HG02943 (cell line): ENCODE measurements around the gene IPO9.

ENCODE experiments used
- ATAC-seq: cut with Tn5 transposase; IDR thresholded peaks from one replicate; pipeline ENCODE4 v1.9.1; 2021; ENCODE audit warnings: mild to moderate bottlenecking, low read depth, moderate library complexity; ENCODE audit not compliant: unreplicated experiment

The IPO9 gene

GRCh38 chr1:201886103-201886885, 57.3 kb downstream of the IPO9 start:
- ATAC-seq = no peak

- no peak for ATAC-seq
Observed at GRCh38 chr1:201887116-201887866, 58.3 kb downstream of the IPO9 start.

- no peak for ATAC-seq
Observed at GRCh38 chr1:201888282-201889089, 59.5 kb downstream of the IPO9 start, which contains the start of gene SHISA4. TSS of gene SHISA4 (plus strand) at chr1:201888898. CDS start at chr1:201888995, 97 bp downstream.

GRCh38 chr1:201889090-201889968, 60.4 kb downstream of the IPO9 start:
- no peak for ATAC-seq

- ATAC-seq = no peak
Observed at GRCh38 chr1:201890223-201890622, 61.3 kb downstream of the IPO9 start.

GRCh38 chr1:201890806-201891450, 62.0 kb downstream of the IPO9 start:
- ATAC-seq = no peak

GRCh38 chr1:201891451-201892045, 62.6 kb downstream of the IPO9 start:
- ATAC-seq = no peak

GRCh38 chr1:201892211-201892610, 63.3 kb downstream of the IPO9 start:
- ATAC-seq = no peak

GRCh38 chr1:201893431-201893830, 64.5 kb downstream of the IPO9 start:
- ATAC-seq = no peak

- ATAC-seq = no peak
Observed at GRCh38 chr1:201894343-201895119, 65.6 kb downstream of the IPO9 start.

GRCh38 chr1:201895120-201895665, 66.2 kb downstream of the IPO9 start:
- ATAC-seq = no peak

GRCh38 chr1:201895913-201896807, 67.2 kb downstream of the IPO9 start:
- no peak for ATAC-seq

GRCh38 chr1:201896951-201897391, 68.0 kb downstream of the IPO9 start:
- no peak for ATAC-seq

- ATAC-seq = no peak
Observed at GRCh38 chr1:201898240-201898894, 69.4 kb downstream of the IPO9 start.

- no peak for ATAC-seq
Observed at GRCh38 chr1:201898992-201899391, 70.0 kb downstream of the IPO9 start.

GRCh38 chr1:201899683-201900429, 70.9 kb downstream of the IPO9 start:
- no peak for ATAC-seq
